GM19452 (cell line): ENCODE measurements around the gene MEIS1.

Source experiments
- ATAC-seq: cut with Tn5 transposase; IDR thresholded peaks from one replicate; pipeline ENCODE4 v1.9.1; 2021; ENCODE audit not compliant: unreplicated experiment

MEIS1 gene

DNA sequence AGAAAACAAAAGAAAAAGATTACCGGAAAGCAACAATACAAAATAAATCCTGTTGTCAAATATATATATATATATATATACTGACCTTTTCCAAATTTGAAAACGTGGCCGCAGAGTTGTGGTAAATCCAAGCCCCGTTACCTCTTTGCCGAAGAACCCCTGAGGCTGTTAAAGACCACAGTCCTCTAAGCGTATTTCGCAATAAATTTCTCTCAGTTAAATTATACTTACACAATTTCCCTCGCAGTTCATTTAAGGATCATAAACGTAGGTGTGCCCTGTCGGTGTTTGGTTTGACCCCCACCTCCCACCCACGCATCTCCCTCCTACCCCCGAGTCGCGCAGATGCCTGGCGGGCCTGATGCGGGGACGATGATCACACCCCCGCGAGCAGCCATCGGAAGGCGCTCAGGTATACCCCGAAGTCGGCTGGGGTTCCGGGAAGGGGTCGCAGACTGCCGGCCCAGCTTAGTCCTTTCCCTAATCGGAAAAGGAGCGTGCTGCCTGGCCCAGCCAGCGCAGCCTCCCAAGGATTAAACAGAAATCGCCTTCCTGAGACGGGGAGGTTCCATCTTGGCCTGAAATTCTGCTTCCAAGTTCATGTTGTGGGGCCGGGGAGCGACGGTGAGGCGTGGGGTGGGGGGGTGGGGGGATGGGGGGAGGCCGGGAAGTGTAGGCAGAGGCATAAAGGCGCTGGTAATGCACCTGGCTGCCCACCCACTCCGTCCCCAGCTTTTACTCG is 2.9 kb upstream of the MEIS1 start:
- no peak for ATAC-seq

GRCh38 chr2:66432801-66433694 is 1.9 kb upstream of the MEIS1 start:
- no peak for ATAC-seq

DNA sequence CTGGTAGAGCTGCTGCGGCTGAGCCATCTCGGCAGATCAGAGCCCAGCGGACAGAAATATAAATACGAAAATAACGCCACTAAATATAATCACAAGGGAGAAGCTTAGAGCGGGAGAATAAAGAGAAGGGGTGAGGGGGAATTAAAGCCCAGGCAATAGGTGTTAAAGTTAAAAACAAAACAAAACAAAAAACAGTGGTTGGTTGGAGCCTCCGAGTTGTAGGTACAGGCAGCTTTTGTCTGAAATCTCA is 1.3 kb upstream of the MEIS1 start:
- no peak for ATAC-seq

DNA sequence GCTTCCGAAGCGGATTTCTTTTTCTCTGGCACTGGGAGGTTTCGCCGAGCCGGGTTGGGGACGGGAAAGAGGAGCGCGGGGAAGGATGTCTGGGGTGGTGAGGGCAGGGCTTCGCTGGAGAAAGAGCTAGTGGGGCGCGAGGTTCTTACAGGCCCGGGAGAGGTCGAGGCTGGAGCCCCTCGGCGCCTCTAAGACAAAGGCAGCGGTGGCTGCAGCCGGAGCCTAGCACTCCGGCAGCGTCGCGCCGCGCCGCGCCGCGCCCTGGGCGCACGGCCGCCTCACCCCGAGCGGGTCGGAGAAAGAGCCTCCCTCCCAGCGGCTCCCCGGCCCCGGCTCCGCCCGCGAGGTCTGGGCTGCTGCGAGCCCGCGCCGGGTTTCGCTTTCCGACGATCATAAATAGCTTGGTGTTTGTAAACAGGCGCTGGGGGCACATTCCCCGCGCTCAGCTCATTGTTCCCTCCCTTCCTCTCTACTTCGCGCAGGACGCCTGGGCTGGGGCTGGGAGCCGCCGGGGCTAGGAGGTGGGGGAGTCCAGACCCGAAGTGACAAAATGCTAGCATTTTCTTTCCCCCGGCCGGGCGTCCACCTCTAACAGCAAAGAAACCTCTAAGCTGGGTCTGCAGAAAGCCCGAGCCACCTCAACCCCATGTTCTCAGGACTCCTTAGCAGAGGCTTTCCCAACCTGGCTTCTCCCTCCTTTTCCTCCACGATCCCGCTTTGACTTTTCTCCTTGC is 813 bp upstream of the MEIS1 start:
- no peak for ATAC-seq

GRCh38 chr2:66435549-66435875 is 587 bp downstream of the MEIS1 start:
- no peak for ATAC-seq

- no peak for ATAC-seq
These were observed 1.0 kb downstream of the MEIS1 start for GRCh38 chr2:66435963-66436362.

- no peak for ATAC-seq
These were observed 1.7 kb downstream of the MEIS1 start for GRCh38 chr2:66436581-66437001.

DNA sequence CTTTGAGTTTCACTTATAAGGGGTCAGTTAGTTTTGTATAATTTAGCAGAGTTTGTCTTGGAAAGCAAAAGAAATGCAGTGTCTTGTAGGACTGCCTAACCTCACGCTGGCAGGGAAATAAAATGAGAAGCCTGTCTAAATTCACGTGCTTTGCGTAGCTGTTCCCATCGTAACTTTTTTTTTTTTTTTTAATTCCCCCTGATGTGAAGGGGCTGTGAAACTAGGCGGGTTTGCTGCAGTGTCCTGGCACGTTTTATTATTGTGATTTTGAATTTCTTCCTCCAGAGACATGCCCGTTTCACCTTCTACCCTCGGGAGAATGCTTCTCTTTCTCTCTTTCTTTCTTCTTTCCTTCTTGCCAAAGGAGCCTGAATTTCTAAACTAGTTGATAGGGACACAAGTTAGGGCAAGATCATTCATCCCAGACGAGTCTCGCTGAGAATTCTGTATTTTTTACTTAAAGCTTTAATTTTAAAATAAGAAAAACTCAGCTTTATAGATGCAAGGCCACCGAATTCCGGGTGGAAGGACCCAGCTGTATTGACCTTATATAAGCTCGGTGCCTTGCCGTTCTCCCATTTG is 2.3 kb downstream of the MEIS1 start:
- no peak for ATAC-seq

DNA sequence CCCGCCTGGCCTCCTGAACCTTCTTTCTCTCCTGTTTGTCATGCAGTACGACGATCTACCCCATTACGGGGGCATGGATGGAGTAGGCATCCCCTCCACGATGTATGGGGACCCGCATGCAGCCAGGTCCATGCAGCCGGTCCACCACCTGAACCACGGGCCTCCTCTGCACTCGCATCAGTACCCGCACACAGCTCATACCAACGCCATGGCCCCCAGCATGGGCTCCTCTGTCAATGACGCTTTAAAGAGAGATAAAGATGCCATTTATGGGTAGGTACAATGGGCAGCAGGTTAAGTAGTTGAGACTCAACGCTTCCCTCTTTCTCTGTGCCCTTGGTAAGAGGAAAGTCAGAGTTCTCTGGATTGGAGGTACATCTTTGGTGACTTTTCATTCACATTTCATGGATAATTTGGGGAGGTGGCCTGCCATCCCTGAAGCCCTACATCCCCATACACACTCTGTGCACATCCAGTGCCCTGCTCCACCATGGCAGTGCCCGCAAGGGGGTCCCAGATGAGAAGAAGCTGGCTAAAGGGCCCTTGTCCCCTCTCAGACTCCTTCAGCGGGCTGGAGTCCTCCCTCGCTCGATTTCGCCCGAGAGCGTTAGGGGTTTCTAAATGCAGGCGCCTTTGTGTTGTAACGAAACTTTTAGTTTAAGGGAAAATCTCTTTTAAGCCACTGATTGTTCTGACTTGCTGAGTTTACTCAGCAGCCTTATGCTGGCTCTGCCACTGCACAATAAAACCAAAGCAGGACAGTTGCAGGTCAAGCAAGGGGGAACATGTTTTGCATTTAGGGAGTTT is 3.0 kb downstream of the MEIS1 start:
- no peak for ATAC-seq

- ATAC-seq: no peak
These were observed 3.5 kb downstream of the MEIS1 start for GRCh38 chr2:66438498-66438833.

- no peak for ATAC-seq
These were observed 4.2 kb downstream of the MEIS1 start for GRCh38 chr2:66438891-66439811.

DNA sequence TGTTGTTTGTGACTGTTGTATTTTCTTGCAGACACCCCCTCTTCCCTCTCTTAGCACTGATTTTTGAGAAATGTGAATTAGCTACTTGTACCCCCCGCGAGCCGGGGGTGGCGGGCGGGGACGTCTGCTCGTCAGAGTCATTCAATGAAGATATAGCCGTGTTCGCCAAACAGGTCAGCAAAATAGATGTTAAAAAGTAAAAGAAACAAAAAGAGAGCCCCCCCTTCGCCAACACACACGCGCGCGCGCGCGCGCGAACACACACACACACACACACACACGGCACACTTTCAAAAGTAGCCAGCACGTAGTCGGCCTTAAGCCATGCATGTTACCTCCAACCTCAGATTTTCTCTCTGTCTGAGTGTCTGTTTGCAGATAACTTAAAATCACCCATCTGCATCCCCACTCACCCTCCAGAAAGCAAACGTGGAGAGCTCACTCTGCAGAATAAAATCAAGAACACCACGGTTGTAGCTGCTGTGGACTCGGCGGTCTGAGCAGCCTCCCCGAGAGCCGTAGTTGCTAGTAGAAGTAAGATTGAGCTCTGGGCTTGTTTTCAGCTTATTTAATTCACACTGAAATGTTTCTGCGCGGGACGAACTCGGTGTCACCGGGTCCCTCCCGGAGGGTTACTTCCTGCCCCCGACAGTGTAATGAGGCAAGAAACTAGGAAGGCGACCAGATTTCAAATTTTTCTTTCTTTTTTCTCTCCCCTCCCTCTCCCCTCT is 5.1 kb downstream of the MEIS1 start:
- no peak for ATAC-seq

- no peak for ATAC-seq
These were observed 6.0 kb downstream of the MEIS1 start for GRCh38 chr2:66440708-66441497.

DNA sequence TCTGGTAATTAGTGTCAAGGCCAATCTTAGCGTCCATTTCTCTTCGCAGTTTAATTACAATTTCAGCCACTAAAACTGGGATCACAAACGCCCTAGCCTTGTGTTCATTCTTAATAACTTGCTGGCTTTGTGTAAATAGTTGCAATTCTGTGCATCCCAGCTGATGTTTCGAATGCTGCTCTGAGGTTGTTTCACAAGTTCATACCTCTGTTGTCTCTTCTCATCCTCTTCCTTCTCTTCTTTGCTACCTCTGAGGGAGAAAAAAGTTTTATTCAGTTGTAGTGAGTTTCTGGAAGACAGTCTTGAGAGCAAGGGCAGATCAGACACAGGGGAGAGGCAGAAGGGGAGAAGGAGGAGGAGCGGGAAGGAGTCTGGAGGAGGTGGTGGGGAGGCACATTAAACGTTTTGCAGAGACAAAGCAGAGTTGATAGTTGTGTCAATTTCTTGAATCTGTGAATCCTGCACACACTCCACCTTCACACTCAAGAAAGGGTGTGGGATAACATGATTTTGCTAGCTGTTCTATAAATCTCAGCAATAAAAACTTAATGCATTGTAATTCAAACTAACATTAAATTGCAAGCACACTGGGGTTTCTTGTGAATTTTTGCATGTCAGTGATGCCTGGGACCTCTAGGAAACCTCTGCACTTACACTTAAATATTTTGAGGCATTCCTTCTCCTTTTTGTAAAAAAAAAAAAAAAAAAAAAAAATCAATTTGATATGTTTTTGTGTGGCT is 6.8 kb downstream of the MEIS1 start:
- no peak for ATAC-seq

DNA sequence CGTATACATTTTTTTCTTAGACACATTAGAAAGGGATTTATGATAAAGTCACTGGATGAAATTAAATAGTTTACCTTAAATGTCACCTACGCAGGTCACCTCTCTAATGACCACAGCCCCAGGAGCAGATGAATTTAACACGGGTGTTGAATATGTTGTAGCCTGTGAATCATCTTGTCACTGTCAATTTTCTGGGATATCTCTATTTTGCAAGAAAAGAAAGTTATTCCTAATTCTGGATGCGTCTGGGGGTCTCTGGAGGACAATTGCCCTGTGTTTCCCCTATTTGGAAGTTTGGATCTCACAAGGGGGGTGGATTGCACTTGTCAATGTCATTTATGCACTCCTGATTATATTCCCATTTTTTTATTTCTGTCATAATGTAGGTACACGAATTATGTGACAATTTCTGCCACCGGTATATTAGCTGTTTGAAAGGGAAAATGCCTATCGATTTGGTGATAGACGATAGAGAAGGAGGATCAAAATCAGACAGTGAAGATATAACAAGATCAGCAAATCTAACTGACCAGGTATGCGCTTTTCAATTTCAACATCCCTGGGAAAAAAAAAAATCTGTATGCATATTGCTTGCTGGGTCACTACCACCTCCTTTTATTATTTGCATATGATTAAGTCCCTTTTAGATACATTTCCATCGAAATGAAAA is 7.7 kb downstream of the MEIS1 start:
- ATAC-seq: no peak

- no peak for ATAC-seq
These were observed 8.5 kb downstream of the MEIS1 start for GRCh38 chr2:66443186-66443978.
